GM19395 (cell line): ENCODE measurements around the gene CMPK1.

ENCODE experiments used
- ATAC-seq: cut with Tn5 transposase; IDR thresholded peaks from one replicate; pipeline ENCODE4 v1.9.1; 2021; ENCODE audit warnings: mild to moderate bottlenecking, moderate library complexity; ENCODE audit not compliant: unreplicated experiment

CMPK1 gene

DNA sequence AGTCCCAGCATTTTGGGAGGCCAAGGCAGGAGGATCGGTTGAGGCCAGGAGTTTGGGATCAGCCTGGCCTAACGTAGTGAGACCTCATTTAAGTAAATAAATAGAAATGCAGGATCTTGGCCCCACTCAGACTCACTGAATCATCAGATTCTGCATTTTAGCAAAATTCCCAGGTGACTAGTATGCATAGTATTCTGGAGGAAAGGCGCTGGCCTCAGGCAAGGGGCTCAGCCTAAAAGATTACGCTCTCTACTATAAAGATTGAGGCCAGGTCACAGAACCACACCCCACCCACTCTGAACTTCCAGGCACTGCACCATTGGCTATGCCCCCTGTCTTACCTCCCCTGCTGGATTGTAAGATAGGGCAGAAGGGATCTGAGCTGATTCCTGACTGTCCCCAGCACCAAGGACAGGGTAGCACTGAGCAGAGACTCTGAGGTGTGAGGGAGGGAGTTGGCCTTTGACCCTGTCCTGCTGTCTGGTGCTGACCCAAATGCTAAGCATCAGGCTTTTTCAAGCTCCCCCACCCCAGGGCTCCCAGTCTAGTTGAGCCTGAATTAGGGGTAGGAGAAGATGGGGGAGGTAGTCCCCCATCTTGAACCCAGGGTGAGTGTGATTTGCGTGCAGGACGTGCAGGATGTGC lies 85.2 kb downstream of the CMPK1 start:
- ATAC-seq, result no peak

DNA sequence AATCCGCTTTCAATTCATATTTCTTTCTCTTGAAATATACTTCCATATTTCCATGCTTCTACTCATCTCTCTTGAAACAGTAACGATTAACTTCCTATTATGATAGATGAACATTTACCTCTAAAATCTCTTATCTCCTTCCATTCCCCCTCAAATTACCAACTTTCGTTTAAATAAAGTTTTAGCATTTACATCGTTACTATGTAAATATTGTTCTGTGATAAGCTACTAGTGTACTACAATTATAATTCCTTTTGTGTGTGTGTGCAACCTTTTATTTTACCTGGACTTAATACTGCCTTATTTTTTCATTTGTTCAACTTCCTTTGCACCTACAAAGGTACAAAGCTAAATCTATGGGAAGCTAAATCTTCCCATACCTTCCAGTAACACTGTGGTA lies 87.0 kb downstream of the CMPK1 start:
- no peak for ATAC-seq

DNA sequence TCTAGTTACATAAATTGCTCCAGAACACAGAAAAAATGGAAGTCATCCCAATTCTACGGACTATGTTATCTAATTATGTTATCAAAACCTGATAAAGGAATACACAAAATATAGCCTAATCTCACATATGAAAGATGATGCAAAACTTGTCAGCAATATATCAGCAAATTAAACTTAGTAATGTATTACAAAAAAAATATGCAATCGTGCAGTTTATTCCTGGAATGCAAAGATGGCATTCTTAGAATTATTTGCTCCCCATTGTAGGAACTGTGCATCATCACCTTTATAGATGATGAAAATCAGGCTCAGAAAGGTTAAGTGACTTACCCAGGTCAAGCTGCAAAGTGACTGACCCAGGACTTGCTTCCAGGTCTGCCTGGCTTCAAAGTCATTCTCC lies 90.3 kb downstream of the CMPK1 start:
- ATAC-seq, result no peak

DNA sequence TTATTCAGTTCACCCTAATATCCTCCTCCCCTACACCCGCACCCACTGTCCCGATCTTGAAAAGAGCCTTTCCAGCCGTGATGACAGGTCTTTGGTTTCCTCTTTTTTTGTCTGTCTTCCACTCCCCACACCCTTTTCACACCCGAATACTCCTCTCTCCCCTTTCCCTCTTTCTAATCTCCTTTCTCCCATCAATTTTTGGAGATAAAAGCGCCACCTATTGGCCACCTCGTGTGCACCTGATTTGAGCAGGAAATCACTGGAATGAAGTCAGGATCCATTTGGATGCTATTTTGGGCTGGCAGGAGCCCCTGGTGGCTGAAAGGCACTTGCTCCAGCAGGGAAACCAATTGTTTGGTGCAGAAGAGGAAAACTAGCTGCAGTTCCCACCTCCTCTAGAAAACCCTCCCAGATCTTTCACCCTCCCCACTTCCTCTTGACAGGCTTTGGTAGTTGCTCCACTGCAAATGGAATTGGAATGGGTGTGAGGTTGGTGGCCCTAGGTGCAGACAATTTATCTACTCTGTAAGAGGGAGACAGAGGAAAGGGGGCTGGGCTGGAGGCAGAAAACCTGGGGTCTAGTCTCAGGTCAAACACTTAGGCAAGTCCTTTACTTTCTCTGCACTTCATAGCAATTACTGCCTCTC lies 90.9 kb downstream of the CMPK1 start:
- no peak for ATAC-seq
